Measurements from ENCODE around the gene PEPD.

DNA sequence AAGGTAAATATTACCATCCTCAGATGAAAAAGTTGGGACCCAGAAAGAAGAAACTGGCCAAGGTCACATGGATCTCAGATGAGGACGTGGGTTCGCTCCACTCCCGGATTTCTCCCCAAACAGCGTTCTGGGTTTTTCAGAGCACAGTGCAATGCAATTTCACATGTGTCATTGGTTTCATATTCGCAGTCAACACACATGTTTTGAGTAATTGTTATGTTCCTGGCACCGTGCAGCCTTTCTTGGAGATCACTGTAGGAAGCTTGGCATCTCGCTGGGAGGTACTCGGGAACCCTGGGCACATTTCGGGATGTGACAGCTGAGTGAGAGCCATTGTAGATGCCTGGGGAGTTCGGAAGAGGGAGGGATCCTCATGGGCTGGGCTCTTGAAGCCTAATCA, 174.3 kb downstream of the PEPD start:
- TF ChIP-seq GATA2 (IDR thresholded peaks at IDR 0.05; ENCODE audit: low read depth, low read length), result no peak
- no peak for TF ChIP-seq GATA3 (IDR thresholded peaks at IDR 0.05; ENCODE audit: low read depth, low read length)

Data from SH-SY5Y (cell line).